Measurements from ENCODE around the gene AP3D1.

GRCh38 chr19:2096034-2096479 is 55.3 kb downstream of the AP3D1 start, which contains the start of gene MOB3A:
- TF ChIP-seq CTCF (IDR thresholded peaks at IDR 0.05) (peak; percentile 39 to 60 (median 41)), POLR2A (IDR thresholded peaks at IDR 0.05) (peak; percentile 82 to 89), EP300 (IDR thresholded peaks at IDR 0.05) (peak in 2 of 4 donors; percentile 6)
